GM21367 (cell line): ENCODE data around the gene RBP3.

ENCODE experiments used
- ATAC-seq: cut with Tn5 transposase; IDR thresholded peaks from one replicate; pipeline ENCODE4 v1.9.1; 2021; ENCODE audit not compliant: unreplicated experiment

RBP3 gene

DNA sequence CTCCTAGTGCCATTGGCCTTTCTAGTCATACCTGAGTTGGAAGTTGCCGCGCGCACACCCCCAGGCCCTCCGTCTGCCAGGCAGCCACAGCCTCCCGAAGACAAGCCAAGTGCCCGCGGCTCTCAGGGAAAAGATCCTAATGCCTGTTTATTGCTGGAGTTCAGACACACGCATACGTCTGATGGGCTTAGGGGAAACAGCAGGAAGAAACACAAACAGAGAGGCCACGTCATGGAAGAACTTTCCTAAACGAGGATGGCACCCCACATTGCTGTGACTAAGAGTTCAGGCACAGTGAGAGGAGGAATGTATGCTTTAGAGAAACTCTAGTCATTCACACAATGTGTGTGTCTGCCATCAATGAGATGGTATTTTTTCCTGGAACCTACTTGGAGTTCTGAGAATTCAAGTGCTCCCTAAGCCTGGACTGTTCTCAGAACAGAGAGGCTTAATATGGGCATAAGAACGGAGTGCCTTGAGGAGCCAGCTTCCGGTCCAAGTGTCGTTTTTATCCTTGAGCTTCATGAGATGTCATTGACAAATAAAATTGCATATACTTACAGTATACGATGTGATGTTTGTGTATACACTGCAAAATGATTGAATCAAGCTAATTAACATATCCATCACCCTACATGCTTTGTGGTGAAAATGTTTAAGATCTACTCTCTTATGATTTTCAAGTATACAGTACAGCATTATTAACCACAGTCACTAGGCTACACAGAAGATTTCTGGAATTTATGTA lies 11.6 kb upstream of the RBP3 start:
- ATAC-seq = no peak

GRCh38 chr10:47337310-47337709 lies 10.9 kb upstream of the RBP3 start:
- ATAC-seq = no peak

DNA sequence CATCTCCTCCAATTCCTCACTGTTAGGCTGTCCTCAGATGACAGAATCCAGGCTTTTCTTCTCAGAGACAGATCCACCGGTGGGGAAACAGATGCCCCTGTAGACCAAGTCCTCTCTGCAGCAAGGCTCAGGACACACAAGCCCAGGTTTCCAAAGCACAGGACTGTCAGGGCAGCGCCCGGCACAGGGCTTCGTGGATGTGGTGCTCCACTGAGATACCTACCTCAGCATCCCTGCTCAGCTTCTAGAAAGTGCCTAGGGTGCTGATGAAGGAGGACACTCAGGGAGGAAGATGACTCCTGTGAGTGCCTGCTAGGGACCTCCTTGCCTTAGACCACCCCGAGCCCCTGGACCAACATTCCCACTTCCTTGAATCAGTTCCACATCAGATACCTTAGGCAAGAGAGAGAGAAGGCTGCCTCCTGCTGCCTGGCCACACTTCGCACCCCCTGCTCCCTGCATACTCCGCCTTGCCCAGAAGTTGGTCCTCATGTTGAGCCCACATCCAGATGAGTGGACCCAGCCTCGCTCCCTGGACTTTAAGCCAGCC lies 8.9 kb upstream of the RBP3 start:
- no peak for ATAC-seq

DNA sequence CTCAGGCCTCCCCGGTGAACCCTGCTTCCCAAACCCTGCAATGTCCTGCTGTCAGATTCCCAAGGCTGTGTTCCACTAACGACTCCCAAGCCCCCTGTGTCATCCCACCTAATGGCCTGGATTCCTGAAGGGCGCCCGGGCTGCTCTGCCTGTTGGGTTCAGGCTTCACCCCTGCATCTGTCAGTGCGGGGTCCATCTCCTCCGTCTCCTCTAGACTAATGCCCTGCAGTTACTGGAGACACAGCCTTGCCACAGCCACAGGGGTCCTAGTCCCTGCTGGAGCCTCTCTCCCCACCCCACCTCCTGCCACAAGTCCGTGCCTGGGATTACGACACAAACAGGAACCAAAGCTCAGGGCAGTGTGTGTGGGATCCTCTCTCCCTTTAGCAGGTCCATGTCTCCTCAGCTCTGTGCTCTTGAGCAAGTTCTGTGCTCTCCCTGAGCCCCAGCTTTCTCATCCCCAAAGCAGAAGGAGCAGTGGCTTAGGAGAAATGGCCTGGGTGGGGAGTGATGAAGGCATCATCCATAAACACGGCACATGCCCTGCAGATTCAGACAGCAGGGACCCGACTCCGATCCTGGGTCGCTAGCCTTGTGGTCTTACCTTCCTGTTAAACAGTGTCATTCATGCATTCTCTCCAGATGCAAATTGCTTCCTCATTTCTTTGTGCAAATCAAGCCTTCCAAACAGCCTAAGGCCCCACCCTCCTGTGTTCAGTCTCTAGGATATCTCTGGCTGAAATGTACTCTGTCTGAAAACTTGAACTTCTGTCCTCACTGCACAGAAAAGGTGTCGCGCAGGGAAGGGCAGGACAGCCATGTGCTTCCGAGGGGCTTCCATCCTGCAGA lies 8.2 kb upstream of the RBP3 start:
- ATAC-seq = no peak

DNA sequence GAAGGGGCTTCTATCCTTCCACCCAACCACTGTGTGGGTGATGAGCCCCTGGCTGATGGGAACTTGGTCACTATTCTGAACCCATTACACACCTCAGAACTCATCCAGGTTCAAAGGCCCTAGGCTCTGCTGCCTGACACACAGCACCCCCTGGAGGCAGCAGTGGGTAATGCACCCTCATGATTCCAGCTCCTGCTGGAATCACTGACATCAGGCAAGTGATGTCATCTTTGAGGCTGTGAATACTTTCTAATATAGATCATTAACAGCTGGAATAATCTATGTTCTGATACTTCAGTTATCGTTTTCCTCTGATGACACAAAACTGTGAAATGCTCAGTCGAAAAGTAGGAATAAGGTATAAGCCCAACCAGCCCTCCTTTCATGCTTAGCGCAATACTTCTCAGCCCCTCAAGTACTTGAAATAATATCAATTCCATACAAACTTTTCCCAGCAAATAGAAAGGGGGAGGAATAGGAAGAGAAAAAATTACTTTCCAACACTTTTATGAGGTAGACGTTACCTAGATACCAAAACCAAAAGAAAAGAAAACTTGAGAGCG lies 7.5 kb upstream of the RBP3 start:
- no peak for ATAC-seq

DNA sequence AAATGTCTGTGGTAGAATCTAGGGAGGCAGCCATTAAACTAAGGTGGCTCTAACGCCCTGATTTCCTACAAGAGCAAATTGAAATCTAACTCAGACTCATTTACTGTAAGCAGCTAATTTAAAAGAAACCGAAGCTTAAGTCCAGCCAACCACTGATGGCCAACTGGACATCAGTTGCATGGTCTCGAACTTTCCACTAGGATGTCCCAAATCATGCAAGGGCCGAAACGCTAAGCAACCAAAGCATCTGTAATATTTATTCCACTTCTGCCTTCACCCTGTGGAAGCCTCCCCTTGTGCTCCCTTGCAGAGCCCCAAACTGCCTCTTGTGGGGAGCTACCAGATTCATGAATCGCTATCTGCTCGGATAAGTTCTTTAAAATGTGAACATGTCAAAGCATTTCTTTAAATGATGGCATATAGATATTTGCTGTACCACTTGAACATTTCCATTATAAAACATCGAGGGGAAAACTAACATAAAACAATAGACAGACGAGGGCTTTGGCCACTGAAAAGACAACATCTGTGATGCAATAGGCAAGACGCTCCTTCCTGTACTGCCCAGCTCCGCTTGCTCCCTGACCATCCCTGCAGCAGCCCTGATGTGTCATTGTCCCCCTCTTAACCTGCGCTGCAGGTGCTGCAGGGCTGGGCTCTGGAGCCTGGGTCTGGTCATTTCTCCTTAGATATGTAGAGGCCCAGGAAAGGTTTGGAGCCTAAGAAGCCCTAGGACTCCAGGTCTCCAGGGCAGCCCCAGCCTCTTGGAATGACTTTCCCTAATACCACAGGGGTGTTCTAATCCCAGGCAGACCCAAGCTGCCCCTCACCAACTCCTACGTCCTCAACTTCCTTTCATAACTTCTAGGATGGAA lies 2.9 kb upstream of the RBP3 start:
- no peak for ATAC-seq

GRCh38 chr10:47346581-47347302 lies 1.4 kb upstream of the RBP3 start:
- no peak for ATAC-seq

DNA sequence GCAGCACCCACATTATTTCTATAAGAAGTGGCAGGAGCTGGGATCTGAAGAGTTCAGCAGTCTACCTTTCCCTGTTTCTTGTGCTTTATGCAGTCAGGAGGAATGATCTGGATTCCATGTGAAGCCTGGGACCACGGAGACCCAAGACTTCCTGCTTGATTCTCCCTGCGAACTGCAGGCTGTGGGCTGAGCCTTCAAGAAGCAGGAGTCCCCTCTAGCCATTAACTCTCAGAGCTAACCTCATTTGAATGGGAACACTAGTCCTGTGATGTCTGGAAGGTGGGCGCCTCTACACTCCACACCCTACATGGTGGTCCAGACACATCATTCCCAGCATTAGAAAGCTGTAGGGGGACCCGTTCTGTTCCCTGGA lies 874 bp upstream of the RBP3 start:
- ATAC-seq = no peak

GRCh38 chr10:47348661-47349470 lies 703 bp downstream of the RBP3 start:
- ATAC-seq = no peak

DNA sequence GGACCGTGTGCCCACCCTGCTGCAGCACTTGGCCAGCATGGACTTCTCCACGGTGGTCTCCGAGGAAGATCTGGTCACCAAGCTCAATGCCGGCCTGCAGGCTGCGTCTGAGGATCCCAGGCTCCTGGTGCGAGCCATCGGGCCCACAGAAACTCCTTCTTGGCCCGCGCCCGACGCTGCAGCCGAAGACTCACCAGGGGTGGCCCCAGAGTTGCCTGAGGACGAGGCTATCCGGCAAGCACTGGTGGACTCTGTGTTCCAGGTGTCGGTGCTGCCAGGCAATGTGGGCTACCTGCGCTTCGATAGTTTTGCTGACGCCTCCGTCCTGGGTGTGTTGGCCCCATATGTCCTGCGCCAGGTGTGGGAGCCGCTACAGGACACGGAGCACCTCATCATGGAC lies 1.4 kb downstream of the RBP3 start:
- ATAC-seq = no peak

DNA sequence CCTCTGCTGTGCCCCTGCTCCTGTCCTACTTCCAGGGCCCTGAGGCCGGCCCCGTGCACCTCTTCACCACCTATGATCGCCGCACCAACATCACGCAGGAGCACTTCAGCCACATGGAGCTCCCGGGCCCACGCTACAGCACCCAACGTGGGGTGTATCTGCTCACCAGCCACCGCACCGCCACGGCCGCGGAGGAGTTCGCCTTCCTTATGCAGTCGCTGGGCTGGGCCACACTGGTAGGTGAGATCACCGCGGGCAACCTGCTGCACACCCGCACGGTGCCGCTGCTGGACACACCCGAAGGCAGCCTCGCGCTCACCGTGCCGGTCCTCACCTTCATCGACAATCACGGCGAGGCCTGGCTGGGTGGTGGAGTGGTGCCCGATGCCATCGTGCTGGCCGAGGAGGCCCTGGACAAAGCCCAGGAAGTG lies 1.8 kb downstream of the RBP3 start:
- ATAC-seq = no peak

DNA sequence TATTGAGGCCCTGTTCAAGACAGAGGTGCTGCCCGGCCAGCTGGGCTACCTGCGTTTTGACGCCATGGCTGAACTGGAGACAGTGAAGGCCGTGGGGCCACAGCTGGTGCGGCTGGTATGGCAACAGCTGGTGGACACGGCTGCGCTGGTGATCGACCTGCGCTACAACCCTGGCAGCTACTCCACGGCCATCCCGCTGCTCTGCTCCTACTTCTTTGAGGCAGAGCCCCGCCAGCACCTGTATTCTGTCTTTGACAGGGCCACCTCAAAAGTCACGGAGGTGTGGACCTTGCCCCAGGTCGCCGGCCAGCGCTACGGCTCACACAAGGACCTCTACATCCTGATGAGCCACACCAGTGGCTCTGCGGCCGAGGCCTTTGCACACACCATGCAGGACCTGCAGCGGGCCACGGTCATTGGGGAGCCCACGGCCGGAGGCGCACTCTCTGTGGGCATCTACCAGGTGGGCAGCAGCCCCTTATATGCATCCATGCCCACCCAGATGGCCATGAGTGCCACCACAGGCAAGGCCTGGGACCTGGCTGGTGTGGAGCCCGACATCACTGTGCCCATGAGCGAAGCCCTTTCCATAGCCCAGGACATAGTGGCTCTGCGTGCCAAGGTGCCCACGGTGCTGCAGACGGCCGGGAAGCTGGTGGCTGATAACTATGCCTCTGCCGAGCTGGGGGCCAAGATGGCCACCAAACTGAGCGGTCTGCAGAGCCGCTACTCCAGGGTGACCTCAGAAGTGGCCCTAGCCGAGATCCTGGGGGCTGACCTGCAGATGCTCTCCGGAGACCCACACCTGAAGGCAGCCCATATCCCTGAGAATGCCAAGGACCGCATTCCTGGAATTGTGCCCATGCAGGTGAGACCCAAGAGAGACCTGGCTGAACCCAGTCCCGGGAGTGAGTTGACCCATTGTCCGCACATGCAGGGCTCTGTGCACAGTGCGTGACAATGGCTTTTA lies 2.8 kb downstream of the RBP3 start:
- no peak for ATAC-seq

DNA sequence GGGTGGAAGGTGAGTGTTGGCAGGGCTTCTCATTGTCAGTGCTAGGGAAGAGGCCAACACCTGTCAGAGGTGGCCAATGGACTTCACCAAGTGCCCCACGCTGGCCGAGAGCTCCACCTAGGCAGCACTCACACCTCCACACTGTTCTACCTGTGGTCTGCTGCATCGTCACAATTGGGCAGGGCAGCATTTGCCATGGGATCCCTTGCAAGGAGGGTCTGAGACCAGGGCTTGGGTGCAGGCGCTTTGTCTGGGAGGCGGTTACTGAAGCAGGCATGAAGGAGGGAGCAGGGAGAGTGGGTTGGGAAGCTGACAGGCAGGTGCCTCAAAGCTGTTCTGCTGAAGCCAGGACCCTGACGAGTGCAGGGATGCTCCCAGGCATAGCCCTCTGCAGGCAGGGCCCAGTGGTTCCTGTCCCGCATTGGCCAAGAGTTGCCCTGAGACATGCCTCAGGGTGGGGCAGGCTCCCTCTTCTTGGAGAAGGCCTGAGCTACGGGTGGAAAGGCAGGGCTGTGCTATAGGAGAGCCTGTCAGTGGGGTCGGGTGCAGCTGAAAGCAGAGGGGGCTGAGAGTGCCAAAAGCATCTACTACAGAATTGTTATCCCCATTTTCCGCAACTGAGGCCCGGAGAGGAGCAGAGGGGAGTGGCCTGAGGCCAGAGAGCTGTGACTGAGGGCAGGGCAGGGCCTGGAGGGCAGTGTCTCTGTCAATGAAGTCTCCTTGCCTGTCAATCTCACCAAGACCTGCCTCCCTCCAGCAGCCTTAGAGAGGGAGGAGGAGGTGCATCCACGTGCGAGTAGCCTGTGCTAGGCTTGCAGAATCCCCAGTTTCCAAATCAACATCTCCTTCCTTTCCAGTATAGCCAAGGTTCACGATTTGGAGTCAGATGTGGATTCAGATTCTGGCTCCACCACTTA lies 4.0 kb downstream of the RBP3 start:
- ATAC-seq = no peak

DNA sequence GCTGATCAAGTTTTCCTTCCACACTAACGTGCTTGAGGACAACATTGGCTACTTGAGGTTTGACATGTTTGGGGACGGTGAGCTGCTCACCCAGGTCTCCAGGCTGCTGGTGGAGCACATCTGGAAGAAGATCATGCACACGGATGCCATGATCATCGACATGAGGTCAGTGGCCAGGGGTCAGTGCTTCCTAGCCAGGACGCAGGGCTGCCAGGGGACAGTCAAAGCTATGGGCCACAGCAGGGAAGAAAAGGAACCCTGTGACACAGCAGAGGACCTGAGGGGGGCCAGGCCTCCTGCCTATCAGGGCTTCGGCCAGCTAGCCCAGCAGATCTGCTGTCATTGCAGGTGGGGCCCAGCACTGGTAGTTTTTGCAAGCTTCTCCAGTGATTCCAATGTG lies 5.2 kb downstream of the RBP3 start:
- no peak for ATAC-seq

DNA sequence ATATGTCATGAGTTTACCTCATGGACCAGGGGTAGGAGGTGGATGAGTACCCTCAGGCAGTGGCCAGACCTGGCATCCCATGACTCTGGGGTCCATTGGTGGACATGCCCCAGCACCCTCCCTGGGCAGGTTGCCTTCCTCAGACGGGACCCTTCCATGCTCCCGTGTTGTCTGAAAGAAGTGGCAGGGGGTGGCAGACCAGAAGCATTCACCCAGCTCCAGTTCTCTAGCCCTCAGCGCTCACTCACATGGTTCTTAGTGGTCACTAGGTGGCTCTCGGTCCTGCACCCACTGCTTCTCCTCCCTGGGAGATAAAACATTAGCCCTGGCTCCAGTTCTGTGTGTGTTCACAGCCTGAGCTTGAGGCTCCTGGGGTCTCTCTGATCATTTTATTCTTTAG lies 6.0 kb downstream of the RBP3 start:
- no peak for ATAC-seq

DNA sequence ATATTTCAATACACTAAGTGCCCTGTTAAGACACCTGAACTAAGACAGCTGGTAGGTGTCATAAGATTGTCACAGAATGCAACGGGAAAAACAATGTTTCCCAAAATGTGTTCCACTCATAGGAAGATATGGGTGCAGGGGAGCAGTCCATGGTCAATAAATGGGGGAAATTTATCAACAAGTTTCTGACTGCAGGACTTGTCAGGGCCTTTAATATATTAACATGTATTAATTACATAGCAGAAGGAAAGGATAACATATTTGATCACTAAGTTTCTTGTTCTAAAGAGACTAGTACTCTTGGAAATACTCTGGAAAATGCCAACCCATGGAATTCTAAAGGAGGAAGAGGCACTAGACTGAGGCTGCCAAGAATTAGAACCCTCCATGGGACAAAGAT lies 6.7 kb downstream of the RBP3 start:
- ATAC-seq = no peak

GRCh38 chr10:47356708-47357107 lies 8.5 kb downstream of the RBP3 start:
- no peak for ATAC-seq
